IPS DF 4.7 (cell line): ENCODE results near the gene POU5F1.

Experiments
- DNase-seq: peaks from one replicate; pipeline ENCODE4 v3.0.0-alpha.2; 2013; ENCODE audit warnings: low spot score; ENCODE audit errors: extremely low read depth

POU5F1 gene

DNA sequence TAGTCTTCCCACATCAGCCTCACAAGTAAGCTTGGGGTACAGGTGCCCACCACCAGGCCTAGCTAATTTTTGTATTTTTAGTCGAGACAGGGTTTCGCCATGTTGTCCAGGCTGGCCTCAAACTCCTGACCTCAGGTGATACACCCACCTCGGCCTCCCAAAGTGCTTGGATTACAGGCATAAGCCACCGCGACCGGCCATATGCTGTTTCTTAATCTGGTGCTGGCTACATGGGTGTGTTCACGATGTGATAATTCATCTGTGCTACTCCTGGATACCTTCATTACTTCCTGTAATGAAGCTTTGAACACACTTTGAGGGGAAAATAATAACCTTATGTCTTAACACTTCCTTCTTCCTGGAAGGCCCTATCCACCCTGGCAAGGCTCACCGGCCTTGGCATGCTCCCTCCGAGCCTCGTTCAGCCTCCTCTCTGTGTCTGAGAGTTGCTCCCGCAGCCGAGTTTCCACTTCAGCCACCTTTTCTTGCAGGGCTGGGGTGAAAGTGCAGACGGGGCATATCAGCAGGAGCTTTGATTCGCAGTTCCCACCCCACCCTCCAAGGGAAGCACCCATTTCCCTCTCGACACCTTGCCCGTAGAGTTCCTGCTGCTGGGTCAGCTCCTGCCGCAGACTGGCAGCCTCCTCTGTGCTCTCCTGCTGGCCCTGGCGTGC is 26.0 kb downstream of the POU5F1 start:
- DNase-seq, result no peak

DNA sequence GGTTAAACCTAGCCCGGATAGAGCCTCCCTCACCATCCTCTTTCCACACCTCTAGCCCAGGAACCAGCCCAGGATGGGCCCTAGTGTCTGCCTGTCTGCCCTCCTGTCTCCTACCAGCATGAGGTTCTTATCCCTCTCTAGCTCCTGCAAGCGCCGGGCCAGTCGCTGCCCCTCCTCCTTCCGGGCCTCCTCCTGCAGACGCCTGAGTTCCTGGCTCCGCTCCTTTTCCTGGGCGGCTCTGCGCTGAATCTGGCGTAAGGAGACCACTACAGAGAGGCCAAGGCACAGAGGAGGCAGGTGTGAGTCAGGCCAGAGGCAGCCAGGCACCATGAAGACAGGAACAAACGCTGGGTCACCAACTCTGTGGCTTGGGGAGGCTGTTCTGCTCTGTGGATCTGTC is 27.3 kb downstream of the POU5F1 start:
- no peak for DNase-seq

DNA sequence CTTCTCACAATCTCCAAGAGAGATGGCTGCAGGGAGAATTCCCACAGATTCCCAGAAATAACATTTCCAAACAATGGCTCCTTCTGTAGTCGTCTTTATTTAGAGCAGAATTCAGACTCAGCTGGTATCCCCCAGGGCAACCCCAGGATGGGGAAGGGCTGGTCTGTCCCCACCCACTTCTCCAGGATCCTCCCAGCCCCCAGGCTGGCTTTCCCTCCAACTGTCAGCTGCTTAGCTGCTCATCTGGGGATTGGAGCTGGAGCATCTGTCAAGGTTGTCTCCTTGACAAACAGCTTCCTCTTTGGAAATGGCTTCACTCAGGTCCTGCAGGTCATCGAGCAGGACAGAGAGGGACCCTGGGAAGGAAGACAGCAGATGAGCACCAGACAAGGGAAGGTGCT is 28.1 kb downstream of the POU5F1 start:
- DNase-seq, result no peak

DNA sequence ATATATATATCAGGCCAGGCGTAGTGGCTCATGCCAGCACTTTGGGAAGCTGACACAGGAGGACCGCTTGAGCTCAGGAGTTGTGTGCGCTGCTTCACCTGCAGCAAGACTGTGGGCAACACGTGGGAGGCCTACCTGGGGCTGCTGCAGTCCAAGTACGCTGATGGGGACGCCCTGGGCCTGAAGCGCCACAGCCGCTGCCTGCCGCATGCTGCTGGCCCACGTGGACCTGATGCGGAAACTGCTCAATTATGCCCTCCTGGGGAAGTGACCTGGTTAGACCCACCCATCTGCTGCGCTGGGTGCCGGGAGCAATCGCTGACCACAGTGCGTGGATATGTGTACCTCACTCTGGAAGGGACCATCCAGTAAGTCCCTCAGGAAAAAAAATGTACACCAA is 29.8 kb downstream of the POU5F1 start:
- DNase-seq, result no peak

DNA sequence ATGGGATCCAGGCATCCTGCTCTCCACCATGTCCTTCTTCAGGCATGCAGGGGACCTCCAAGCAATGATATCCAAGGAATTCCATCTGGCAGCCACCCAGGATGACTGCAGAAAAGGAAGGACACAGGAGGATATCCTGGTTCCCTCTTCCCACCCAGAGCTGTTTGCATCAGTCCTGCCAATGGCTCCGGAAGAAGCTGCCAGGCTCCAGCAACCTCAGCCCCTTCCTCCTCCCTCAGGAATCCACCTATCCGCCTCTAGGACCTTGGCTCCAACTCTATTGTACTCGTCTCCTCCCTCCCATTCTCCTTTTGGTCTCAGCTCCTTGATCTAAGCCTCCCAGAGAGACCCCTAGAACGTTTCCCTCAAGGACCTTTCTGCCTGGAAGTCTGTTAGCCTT is 30.9 kb downstream of the POU5F1 start:
- no peak for DNase-seq

DNA sequence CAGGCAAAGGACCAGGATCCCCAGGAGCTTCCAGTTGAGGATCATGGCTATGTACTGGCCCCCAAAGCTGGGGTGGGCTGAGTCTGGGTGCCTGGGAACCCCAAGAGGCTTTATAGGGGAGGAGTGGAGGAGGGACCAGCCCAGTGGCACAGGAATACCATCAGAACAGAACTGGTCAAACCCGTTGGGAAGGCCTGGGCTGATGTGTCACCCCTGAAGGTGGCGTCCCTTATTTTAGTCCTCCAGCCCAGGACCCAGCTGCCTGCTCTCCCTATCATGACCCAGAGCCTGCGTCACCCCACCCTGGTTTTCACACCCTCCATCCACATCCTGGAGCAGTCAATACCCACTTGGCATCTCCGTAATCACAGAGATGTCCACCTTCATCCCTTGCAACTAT is 31.5 kb downstream of the POU5F1 start, which contains the start of gene PSORS1C2:
PSORS1C2 (minus strand) TSS at position 85 of the 400 bp plus-strand sequence; CDS start at position 45, 40 bp downstream.
- no peak for DNase-seq

DNA sequence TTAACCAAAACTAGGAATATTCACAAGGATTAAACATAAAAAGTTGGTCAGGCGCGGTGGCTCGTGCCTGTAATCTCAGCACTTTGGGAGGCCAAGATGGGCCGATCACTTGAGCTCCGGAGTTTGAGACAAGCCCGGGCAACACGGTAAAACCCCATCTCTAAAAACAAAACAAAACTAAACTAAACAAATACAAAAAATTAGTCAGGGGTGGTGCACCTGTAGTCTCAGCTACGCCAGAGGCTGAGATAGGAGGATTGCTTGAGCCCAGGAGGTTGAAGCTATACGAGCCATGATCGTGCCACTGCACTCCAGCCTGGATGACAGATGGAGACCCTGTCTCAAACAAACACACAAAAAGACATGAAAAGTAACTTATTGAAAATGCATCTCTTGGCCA is 34.8 kb downstream of the POU5F1 start:
- DNase-seq, result no peak

DNA sequence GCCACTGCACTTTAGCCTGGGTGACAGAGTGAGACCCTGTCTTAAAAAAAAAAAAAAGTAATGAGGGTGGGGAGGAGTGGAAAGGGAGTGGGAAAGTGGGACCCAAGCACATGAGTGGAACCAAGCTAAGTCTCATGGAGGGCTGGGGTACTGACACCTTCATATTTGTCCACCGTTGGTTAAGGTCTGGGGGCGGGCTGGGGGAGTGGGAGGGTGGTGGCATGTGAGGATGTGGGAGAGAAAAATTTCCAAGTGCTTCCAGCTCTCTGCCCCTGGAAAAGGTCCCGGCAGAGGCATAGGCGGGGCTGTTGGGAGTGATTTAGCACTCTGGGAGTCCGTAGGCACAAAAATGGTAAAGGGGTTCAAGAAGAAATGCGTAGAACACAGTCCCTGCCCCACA is 37.7 kb downstream of the POU5F1 start:
- DNase-seq, result no peak

DNA sequence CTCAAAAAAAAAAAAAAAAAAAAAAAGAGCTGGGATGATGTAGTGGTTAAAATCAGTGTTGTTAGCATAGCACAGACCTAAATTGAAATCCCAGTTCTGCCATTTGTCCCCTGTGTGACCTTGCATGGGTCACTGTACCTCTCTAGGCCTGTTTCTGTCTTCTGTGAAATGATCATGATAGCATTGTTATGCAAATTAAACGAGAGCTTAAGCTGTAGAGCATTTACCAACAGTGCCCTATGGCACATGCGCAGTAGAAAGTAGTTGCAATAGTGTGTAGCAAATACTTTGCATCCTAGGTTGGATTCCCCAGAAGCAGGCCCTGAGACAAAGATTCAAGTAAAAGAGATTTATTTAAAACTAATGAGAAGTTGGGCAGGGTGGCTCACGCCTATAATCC is 38.9 kb downstream of the POU5F1 start:
- DNase-seq, result no peak

DNA sequence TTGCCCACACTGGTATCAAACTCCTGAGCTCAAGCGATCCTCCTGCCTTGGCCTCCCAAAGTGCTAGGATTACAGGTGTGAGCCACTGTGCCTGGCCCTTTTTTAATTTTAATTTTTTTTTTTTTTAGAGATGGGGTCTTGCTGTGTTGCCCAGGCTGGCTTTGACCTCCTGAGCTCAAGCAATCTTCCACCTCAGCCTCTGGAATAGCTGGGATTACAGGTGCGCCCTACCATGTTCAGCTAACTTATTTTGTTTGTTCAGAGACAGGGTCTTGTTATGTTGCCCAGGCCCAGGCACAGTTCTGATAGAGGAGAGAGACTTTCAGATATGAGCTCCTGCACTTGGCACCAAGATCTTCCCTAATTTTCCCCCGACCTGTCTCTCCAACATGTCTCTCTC is 39.7 kb downstream of the POU5F1 start:
- DNase-seq, result no peak

DNA sequence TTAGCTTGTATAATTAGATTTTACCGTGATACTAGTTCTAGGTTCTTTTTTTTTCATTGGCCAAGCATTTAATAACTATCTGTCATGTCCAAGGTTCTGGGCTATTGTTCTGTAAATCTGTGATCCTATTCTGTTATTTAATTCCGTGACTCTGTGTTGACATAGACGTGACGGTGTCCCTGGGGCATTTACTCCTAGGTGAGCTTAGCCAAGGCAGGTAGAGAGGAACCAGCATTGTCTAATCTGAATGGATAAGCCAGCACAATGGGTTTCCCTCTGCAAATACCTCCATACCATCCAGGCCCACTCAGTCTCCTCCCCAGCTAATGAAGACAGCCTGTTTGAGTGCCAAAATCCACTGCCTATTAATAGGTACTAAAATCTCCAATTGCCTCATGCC is 41.4 kb downstream of the POU5F1 start:
- no peak for DNase-seq

DNA sequence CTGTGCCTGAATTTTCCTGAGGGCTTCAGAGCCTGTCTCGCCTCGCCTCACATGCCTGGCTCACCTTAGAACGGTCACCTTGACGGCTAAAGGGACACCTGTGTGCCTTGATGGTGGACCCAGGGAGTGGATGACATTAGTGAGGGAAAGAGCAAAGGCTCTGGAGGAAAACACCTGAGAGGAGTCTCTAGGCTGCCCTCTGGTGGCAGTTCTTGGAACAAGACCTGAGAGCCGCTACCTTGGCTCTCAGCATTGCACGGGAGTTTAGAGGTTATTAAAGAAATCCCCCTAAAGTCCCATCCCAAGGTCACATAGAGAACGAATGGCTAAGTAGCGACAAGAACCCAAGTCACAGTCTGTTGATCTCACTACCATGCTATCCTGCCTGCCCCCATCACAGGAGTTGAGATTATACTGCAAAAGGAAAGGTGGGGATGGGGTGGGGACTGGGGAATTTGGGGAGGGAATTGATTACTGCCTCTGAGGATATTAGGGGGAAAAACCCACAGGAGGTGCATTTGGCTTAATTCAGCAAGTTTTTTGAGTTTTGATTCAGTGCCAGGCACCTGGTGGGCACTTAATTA is 42.3 kb downstream of the POU5F1 start:
- DNase-seq, result no peak

DNA sequence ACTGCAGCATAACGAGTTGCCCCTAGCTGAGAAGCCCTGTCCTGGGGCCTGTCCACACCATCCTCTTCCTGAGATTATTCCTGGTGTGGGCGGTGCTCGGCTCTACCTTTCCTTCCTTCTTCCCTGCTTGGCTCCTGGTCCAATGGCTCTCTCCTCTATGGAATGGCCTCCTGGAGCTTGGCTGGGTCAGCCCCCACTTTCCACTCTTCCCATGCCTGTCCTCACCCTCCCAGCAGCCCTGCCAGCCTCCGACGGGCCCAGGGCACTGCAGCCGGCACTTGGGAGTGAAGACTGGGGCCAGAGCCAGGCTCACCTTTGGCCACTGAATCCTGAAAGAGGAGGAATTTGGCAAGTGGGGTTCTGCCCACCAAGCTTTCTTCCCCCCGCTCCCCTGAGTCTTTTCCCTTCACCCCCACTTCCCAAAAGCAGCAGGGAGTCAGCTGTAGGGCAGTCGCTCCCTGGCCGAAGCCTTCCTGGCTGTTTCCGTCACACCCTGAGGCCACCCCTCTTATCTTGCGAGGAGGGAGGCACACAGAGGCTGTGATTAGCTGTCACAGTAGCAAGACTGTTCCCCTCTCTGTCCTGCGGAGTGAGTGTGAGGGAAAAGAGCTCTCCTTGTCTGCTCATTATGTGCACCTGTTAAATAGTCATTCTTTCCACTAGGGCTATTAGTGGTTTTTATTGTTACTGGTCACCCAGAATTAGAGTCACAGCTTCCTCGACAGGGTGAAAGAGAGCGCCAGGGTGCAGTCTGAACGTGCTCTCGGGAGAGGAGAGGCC is 43.9 kb downstream of the POU5F1 start:
- DNase-seq, result no peak

DNA sequence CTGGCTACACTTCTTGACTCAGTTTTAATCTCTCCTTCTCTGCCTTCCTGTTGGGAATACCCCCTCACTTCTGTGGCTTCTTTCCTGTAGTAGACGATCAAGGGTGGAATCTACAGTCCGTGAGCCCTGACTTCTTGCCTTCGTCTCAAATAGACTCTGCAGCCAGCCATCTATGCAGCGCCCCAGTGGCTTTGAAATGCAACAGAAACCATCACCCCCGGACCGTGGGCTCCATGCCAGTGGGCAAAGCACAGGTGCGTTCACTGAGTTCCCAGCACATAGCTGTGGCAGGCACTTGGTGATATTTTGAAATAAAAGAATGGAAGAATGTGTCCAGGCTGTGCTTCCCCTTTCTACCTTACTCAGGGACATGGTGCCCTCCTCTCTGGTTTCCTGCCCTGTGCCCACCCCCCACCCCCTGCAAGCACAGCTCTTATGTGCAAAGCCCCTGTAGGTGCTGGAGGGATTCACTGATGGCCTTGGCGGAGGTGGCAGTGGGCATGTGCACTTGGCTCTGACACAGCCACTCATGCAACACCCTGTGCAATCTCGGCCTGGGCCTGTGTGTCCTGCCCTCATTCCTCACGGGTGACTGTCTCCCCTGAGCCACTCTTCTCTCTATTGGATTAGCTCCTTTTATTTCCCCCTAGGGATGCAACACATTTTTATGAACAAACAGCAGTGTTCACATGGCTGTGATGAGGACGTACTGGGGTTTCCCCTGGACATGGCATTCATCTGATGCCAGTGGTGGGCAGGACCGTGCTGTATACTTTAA is 44.7 kb downstream of the POU5F1 start:
- no peak for DNase-seq

DNA sequence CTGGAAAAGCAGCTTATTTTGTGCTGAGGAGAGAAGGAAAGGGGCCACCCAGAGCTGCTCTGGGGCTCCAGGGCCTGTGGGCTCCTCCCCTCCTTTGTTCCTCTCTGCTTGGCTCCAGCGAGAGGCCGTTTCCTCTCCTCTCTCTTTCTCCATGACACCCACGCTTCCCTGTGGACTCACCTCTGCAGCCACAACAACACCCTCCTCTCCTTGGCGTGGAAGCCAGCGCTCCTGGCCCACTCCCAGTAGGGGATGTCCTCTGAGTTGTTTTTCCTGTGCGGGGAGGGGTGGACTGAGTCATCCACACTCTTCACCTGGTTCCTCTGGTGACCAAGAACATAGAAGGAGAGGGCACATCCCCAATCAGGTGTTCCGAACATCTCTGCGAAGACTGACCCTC is 45.3 kb downstream of the POU5F1 start:
- DNase-seq, result no peak

DNA sequence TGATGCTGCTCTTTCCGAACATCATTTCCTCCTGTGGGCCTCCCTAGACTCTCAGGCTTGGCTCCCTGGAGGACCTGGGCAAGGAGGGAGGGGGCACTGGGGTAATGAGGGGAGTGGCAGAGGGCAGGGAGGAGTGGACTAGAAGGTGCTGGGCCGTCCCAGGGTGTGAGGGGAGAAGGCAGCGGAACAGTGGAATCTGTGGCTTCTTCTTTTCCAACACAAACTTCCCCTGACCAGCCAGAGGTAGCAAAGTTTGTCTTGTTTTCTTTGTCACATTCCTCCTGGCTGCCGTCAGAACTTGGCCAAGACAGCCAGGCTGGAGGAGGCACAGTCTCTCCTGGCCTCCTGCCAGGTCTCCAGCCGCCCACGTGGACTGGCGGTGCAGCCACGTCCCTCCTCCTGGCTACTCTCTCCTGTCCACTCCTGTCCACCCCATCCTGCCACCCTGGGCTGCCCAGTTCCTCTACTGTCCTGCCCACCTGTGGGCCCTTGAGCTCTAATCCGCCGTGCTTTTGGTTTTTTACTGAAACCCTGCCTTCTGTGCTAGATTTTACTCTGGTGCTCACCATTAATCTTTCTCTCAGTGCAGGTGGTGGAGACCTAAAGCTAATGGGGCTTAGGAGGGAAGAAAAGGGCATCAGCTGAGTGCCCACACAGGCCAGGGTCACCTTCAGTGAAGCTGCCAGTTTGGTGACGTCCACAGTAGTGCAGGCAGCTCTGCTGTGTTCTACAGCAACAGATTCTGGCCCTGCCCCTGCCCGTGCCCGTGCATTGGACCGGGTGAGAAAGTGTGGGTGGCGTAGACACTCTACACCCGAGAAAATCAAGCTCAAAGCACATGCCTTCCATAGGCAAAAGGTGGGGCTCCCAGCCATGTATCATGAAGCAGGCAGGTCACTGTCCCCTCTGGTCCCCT is 47.4 kb downstream of the POU5F1 start:
- no peak for DNase-seq

DNA sequence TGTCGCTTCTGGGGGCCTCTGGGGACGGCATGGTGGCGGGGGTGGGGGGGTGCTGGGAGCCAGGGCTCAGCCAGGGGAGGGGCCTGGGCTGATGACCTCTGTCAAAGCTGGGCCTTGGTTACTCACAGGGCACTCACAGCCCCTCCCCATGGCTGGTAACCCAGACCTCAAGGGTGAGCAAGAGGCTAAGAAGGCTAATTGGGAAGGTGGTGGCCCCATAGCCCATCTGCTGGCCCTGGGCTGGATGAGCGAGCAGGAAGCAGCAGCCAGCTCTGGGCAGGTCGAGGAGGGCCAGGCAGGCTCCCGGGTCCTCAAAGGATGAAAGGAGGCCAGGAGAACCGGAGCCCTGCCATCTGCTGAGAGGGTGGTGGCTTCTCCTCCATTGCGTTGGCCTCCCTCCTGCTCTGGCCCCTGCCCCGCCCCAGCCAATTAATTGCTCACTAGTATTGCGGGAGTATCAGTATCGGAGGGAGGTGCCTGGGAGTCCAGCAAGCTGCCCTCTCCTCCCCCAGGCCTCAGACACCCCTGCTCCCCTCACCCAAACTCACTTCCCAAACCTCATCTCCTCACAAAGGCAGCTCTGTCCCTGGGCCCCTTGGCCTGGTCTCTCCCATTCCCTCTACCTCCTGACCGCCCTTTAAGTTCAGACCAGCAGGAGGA is 49.2 kb downstream of the POU5F1 start:
- no peak for DNase-seq

DNA sequence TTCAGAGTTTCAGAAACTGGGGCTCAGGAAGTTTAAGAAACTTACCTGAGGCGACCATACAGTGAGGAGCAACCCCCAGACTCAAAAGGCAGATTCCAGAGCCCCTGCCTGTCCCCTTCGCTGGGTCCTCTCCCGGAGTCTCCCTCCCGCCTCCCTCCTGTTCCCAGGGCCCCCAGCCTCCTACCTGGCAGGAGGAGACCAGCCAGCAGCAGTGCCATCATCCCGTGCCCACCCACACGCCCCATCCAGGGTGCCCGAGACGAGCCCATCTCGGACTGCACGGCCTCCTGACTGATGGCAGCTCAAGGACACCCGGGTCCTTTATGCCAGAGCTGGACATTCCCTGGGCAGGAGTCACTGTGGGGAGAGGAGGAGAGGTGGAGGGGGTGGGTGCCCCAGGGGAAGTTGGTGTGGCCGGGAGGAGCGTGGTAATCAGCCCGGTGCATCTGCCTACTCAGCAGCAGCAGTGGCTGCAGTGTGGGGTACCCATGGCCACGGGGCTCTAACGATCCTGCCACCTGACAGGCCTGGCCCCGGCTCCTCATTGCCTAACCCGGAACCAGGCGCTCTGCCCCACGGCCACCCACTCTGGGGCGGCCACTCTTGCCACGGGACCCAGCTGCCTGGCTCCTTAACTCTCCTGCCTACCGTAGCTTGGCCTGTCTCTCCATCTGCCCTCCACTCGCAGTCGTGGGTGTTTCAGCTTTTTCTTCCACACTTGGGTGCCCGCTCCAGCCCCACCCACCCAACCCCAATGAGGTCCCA is 50.1 kb downstream of the POU5F1 start, which contains the start of gene CDSN:
CDSN (minus strand) TSS at position 296 of the 765 bp plus-strand sequence; CDS start at position 269, 27 bp downstream.
- no peak for DNase-seq

DNA sequence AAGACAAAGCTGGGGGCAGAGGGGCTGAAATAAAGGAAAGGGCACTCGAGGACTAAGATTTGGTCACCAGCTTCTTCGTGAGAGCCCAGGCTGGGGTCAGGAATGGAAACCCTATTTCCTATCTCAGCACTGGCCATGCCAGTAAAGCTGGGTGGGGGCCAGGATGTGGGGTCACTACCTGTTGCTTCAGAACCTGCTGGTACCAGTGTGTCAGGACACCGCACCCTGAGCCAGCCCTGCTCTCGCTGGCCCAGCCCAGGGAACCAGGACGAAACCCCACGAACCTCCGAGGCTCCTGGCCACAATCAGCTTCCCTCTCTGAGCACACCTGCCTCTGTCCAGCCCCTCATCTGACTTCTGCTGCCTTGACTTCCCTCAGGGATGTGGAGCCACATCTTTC is 52.3 kb downstream of the POU5F1 start:
- no peak for DNase-seq
